Uterus (tissue), 4 donors: Measurements from ENCODE around the gene CALU. TPM values are rescaled to one million over a fixed set of nuclear protein-coding genes. Genes with fewer than 3 reads are reported as not detected.

ENCODE experiments used
- DNase-seq, 2 donors: peaks; one replicate each; pipeline ENCODE4 v3.0.0-alpha.2; 2019 to 2020
- H3K27ac ChIP-seq, 2 donors: fragments of 200-600 bp; sonication (generic); 1 replicate in 1 of 2; 2 replicates in 1 of 2; pipeline ENCODE4 v1.5.1; 2016 to 2018
- H3K27me3 ChIP-seq, 2 donors: fragments of 200-600 bp; sonication (generic); one replicate each; pipeline ENCODE4 v1.5.1; 2018 to 2019; ENCODE audit warnings: control low read depth in 1 of 2
- H3K36me3 ChIP-seq, 2 donors: fragments of 200-600 bp; sonication (generic); one replicate each; pipeline ENCODE4 v1.5.1; 2019; ENCODE audit warnings: control low read depth in 1 of 2
- H3K4me1 ChIP-seq, 2 donors: fragments of 200-600 bp; sonication (generic); one replicate each; pipeline ENCODE4 v1.5.1; 2018 to 2019; ENCODE audit warnings: control low read depth in 1 of 2
- H3K4me3 ChIP-seq, 2 donors: fragments of 200-600 bp; sonication (generic); 1 replicate in 1 of 2; 2 replicates in 1 of 2; pipeline ENCODE4 v1.5.1; 2018 to 2019; ENCODE audit warnings: mild to moderate bottlenecking in 1 of 2
- H3K9me3 ChIP-seq, 2 donors: fragments of 200-600 bp; sonication (generic); one replicate each; pipeline ENCODE4 v1.5.1; 2019; ENCODE audit warnings: control low read depth in 1 of 2
- CTCF ChIP-seq, 4 experiments: fragments of 200-600 bp in 2 of 4; fragments of 450-650 bp in 2 of 4; sonication (generic) in 2 of 4; IDR thresholded peaks; one replicate each; pipeline ENCODE4 v1.5.1; 2016 to 2019; ENCODE audit warnings: antibody characterized with exemption in 4 of 4, mild to moderate bottlenecking in 2 of 4, moderate library complexity in 1 of 4
- POLR2A ChIP-seq, 2 donors: fragments of 450-650 bp; IDR thresholded peaks; one replicate each; pipeline ENCODE4 v1.6.1; 2016; ENCODE audit warnings: antibody characterized with exemption in 2 of 2, mild to moderate bottlenecking in 1 of 2, moderate library complexity in 1 of 2
- intact Hi-C: fragments of 100-400 bp; cut with DNase I; formaldehyde crosslinking; loops from one replicate; pipeline ENCODE4 v1.15.1; 2023; ENCODE audit warnings: low total_unique reads
- total RNA-seq, 4 donors: library from RNA; depleted of rRNA in 3 of 4; stranded (reverse); fragments of >200 nt in 3 of 4; gene quantifications; one replicate each; pipeline versions ENCODE4 v1.1.0 to v1.2.4, GENCODE V29; 2014 to 2023
- donor health status: DM: yes; HTN: yes; CAD: no.

Gene CALU
- total RNA-seq, 4 donors from 2014 or later, result 83.0 to 334 (median 108) TPM

- Histone ChIP-seq H3K4me3 (no peak overlapping the region), H3K27ac (no peak overlapping the region), H3K27me3 (no peaks in the 10 kb centered on the region), H3K36me3 (no peaks in the 10 kb centered on the region), H3K9me3 (no peaks in the 10 kb centered on the region), H3K4me1 (no peaks in the 10 kb centered on the region)
- intact Hi-C loops, result no loop called here
- no peak for DNase-seq
- TF ChIP-seq POLR2A (IDR thresholded peaks at IDR 0.05) (no peak), CTCF (IDR thresholded peaks at IDR 0.05) (no peak)
These were observed 3.7 kb upstream of the CALU start for GRCh38 chr7:128735436-128735835.

GRCh38 chr7:128737441-128737840 lies 1.7 kb upstream of the CALU start:
- Histone ChIP-seq H3K4me1 (no peaks in the 10 kb centered on the region), H3K27me3 (no peaks in the 10 kb centered on the region), H3K4me3 (no peak overlapping the region), H3K27ac (peak overlapping the region; percentile 96 to 97), H3K36me3 (no peaks in the 10 kb centered on the region), H3K9me3 (no peaks in the 10 kb centered on the region)
- intact Hi-C loops, result no loop called here
- DNase-seq, result no peak
- no peak for TF ChIP-seq CTCF (IDR thresholded peaks at IDR 0.05)
- no peak for TF ChIP-seq POLR2A (IDR thresholded peaks at IDR 0.05)

- H3K4me1 ChIP-seq, result no peaks in the 10 kb centered on the region
- intact Hi-C loops, result no loop called here
- no peaks in the 10 kb centered on the region for H3K27me3 ChIP-seq
- TF ChIP-seq CTCF (IDR thresholded peaks at IDR 0.05), result no peak
- no peak for TF ChIP-seq POLR2A (IDR thresholded peaks at IDR 0.05)
- H3K36me3 ChIP-seq, result no peaks in the 10 kb centered on the region
- H3K27ac ChIP-seq, result peak overlapping the region; percentile 96 to 97
- H3K4me3 ChIP-seq, result peak overlapping the region in 1 of 2 donors; percentile 99
- no peaks in the 10 kb centered on the region for H3K9me3 ChIP-seq
- peak in 1 of 2 donors; percentile 26 for DNase-seq
These were observed 1.2 kb upstream of the CALU start for GRCh38 chr7:128737867-128738385.

- intact Hi-C loops, result no loop called here
- H3K9me3 ChIP-seq, result no peaks in the 10 kb centered on the region
- peak overlapping the region; percentile 99 to 100 for H3K4me3 ChIP-seq
- no peaks in the 10 kb centered on the region for H3K4me1 ChIP-seq
- peak overlapping the region; percentile 96 to 97 for H3K27ac ChIP-seq
- TF ChIP-seq POLR2A (IDR thresholded peaks at IDR 0.05) (no peak), CTCF (IDR thresholded peaks at IDR 0.05) (no peak)
- no peaks in the 10 kb centered on the region for H3K27me3 ChIP-seq
- H3K36me3 ChIP-seq, result no peaks in the 10 kb centered on the region
- peak in 1 of 2 donors; percentile 58 for DNase-seq
These were observed 550 bp upstream of the CALU start for GRCh38 chr7:128738570-128739047.

GRCh38 chr7:128739990-128740682 lies 977 bp downstream of the CALU start:
- TF ChIP-seq POLR2A (IDR thresholded peaks at IDR 0.05), result no peak
- no peaks in the 10 kb centered on the region for H3K36me3 ChIP-seq
- peak overlapping the region; percentile 99 to 100 for H3K4me3 ChIP-seq
- H3K27ac ChIP-seq, result peak overlapping the region; percentile 96 to 97
- no peaks in the 10 kb centered on the region for H3K27me3 ChIP-seq
- no peaks in the 10 kb centered on the region for H3K9me3 ChIP-seq
- no peaks in the 10 kb centered on the region for H3K4me1 ChIP-seq
- intact Hi-C loops, result no loop called here
- DNase-seq, result no peak
